NCI-H2107 treated with DMSO at 0.1 percent for 48 hours (cell line): ENCODE data around the gene MOB3B.
"Not testable (repeated sequence)": the region's sequence is repeated elsewhere in the genome, so short reads cannot be mapped to it uniquely, and the experiment has no call there.

Experiments
- DNase-seq: peaks from one replicate; lab custom pipeline; 2025; ENCODE audit not compliant: unreplicated experiment; lab: John Stamatoyannopoulos, UW

Gene MOB3B

DNA sequence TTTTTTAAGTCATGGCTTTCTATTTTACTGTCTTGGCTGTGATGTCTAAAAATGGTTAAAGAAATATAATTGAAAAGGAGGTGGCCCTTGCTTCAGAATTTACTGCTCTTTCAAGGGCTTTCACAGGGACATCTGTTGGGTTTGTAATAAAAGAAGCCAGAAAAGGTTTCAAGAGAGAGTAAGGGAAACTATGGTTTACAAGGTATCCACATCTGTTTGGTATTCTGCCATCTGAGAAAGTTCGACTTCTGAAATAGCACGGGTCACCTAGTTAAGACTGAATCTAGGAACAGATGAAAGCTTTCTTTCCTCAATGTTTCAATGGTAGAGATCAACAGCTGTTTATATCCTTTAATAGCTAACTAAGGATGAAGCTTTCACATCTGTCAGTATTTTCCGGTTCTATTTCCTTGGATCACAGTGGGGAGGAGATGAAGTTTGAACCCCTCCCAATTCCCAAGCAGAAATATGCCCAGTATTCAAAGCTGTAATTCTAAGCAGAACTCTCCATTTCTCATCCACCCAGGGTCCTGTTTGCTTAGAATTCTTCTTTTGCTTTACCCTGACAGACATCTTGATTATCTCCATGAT lies 78.3 kb downstream of the MOB3B start:
- no peak for DNase-seq

DNA sequence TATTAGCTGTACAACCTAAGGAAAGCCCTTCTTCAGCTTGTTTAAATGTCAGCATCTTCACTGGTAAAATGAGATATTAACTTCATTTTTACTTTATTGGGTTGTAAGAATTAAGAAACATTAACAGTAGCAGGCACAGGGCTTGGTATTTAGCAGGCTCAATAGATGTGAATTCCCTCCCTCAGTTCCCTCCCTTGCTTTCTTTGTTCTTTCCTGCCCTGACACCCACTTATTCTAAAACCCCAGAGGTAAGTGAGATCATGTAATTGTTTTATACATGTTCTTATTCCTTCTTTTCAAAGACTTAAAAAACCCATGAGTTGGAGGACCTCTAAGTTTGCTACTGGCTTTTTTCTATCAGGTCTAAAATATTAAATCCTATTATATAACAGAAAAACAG lies 78.9 kb downstream of the MOB3B start:
- DNase-seq, result no peak

DNA sequence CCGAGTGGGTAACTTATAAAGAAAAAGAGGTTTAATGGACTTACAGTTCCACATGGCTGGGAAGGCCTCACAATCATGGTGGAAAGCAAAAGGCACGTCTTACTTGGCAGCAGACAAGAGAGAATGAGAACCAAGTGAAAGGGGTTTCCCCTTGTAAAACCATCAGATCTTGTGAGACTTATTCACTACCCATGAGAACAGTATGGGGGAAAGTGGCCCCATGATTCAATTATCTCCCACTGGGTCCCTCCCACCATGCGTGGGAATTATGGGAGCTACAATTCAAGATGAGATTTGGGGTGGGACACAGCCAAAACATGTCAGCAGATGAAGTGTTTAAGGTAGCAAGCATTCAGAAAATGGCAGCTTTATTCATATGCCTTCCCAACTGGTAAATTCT lies 81.3 kb downstream of the MOB3B start:
- DNase-seq, result not testable (repeated sequence)

DNA sequence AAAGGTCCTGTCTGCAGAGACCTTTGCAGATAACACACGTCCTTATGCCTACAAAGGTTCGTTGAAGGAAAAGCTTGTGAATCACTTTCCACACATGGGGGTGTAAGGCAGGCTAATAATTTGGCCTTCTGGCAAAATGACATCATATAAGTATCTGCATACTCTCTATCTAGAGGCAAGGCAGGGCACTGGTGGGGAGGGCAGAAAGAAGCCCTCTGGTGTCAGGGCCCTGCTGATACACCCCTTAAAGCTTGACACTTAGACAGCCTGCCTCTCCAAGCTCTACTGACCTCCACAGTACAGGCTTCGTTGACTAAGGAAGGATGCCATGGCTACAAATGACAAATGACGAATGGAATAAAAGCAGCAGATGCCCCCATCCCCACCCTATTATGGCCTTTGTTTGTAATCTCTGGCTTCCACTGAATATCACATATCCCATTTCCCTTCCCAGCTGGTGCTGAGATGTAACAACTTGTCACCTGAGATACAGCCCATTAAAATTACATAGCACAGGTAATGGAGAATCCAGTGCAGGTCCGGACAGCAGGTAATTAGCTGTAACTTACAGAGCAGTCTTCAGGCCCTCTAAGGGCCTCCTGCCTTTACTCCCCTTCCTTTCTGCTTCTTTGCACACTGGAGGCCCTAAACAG lies 82.5 kb downstream of the MOB3B start:
- no peak for DNase-seq

- DNase-seq, result no peak
Observed at GRCh38 chr9:27445688-27446087, 83.9 kb downstream of the MOB3B start.

DNA sequence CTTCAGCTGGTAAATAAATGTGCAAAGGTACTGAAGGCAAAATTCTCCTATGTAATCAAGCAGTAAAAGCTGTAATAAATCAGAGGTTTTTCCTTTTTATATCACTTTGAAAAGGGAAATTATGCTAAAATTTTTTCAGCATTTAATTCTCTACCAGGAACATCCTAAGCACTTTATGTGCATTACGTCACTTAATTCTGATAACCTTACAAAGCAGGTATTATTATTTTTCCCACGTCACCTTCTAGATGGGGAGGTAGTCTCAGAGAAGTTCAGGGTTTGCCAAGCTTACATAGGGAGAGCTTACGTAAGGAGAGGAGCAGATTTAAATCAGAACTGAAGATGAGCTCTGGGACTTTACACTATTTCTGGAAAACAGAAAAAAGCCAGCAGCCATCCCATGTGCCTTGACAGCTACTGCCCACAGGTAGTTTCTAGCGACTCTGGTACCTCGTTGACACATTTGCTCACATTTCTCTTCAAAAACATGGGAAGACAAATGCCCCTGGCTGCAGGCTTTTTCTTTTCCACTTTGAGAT lies 84.5 kb downstream of the MOB3B start:
- DNase-seq, result no peak

- DNase-seq, result no peak
Observed at GRCh38 chr9:27442464-27442863, 87.2 kb downstream of the MOB3B start.

GRCh38 chr9:27441741-27442070 lies 87.9 kb downstream of the MOB3B start:
- DNase-seq, result no peak

GRCh38 chr9:27440888-27441740 lies 88.5 kb downstream of the MOB3B start:
- no peak for DNase-seq

GRCh38 chr9:27438522-27438921 lies 91.1 kb downstream of the MOB3B start:
- DNase-seq, result no peak

GRCh38 chr9:27437652-27438373 lies 91.8 kb downstream of the MOB3B start:
- no peak for DNase-seq

DNA sequence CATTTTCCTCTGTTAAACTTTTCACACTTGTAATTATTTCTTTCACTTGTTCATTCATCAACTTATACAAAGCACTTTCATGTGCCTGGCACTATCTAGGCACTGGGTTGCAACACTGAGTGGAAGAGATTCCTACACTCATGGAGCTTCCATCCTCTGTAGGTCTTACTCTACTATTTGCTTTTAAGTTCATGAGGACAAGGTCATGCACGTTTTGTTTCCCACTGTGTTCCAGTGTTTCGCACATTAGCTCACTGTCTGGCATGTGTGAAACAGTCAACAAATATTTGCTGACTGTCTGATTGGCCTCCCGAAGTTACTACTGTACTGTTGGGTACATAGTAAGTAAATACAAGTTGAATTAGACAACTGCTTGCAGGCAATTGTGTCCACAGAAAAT lies 93.4 kb downstream of the MOB3B start:
- no peak for DNase-seq

DNA sequence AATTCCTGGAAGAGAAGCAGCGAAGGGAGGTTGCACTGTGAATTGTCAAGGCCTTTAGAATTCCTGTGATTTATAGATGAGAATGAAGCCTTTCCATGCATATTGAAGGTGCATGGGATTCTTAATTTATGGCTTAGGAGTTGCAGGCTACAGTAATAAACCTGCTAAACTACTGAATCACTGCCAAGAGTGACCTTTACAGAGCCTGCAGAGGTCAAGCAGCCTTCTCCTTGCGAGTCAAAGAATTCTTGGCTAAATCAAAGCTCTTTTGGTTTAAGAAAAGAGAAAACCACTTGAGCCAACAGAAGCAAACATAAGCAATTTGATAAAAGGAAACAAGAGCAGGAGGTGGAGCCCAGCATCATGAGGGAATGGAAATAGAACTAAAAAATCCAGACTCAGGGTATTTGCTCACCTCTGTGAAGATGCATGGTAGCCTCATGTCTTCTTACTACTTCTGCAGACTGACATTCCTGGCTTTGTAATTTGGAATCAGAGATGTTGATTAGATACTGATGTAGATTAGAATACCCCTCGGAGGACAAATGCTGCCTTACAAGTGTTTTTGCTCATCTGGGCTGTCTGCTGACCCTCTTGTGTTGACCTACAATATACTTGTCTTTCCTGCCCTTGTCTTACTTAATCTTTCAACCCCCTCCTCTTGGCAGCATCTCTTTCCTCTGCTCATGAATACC lies 95.8 kb downstream of the MOB3B start:
- DNase-seq, result no peak

GRCh38 chr9:27432308-27432707 lies 97.3 kb downstream of the MOB3B start:
- no peak for DNase-seq

DNA sequence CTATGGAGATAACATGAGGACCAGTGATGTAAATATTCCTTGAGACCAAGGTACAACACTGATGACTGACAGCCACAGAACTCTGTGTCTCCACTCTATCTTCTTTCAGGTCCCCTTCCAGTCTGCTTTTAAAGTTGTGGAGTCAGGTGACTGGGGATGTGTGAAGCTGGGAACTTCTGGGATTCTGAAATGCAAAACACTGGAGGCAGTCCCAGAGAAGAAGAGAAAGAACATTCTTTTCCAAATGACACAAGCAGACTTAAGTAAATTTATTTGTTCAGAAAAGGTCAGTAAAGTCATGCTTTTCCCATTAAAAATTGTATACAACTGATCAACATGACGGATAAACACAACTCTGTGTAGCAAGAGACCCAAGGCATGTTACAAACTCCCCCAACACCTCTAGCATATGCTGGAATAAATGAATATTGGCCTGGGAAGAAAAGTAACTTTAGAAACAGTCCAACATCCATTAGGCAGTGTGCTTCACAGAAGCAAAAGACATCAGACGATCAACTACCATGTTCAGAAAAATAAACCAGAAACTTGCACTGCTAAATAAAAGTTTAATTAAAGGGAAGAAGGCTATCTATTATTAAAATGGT lies 98.0 kb downstream of the MOB3B start:
- DNase-seq, result no peak

DNA sequence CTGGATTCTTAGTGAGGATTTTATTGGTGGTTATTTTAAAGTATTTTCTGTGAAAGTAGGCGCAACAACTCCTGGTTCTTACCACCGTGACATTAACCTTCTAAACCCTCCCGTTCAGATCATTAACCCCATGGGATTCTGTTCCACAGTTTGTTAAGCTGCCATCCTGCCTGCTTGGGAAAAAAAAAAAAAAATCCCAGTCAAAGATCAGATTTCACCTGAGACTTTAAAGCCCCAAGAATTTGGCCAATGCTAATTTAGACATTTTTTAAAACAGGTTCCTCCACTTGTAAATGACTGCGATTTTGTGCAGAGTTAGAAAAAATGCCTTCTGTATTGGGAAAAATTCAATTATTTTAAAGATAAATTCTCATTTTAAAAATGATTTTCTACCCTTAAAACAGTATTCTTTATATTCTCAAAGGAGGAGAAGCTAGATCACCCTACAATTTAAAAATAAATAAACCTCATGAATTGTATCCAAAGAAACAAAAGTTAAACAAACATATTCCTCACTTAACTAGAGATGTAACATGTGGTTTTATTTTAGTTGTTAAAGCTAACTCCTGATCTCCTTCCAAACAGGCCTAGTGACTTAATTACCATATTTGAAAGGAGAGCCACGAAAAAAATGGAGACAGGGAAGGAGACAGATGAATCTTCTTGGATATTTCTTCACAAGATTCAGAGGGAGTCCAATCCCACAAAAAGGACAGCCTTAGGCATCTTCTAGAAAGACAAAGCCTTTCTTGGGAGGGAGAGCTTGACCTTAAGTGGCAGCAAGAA lies 98.7 kb downstream of the MOB3B start:
- no peak for DNase-seq

DNA sequence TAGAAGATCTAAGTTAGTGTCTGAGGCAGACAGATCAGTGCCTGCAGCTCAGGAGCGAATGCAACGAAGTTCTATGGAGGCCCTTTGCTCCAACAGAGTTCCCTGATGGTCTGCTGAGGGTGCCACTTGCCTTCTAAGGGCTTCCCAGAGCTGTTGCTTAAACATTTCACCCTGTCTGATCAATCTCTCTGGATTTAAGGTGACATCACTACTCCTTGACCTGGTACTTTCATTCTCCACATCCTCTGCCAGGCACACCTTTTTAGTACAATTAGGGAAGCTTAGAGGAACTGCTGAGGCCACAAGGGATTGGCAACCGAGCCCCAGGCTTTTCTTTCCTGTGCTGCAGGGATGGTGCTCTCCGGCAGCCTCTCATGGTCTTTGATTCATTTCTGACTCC lies 99.7 kb downstream of the MOB3B start:
- no peak for DNase-seq

- DNase-seq, result no peak
Observed at GRCh38 chr9:27429436-27429835, 100.2 kb downstream of the MOB3B start.

- no peak for DNase-seq
Observed at GRCh38 chr9:27428551-27428950, 101.1 kb downstream of the MOB3B start.

- no peak for DNase-seq
Observed at GRCh38 chr9:27427272-27427643, 102.4 kb downstream of the MOB3B start.
